ENCODE results near the gene EPHA4.

GRCh38 chr2:221555494-221555846 is 16.6 kb downstream of the EPHA4 start:
- TF ChIP-seq CTCF (IDR thresholded peaks at IDR 0.05; ENCODE audit: insufficient read depth, low read depth, low read length) (no peak), EZH2 (IDR thresholded peaks at IDR 0.05; ENCODE audit: insufficient read depth, low read length) (no peak)
